Measurements from ENCODE around the gene RNF34.

GRCh38 chr12:121451961-121452339 lies 52.0 kb downstream of the RNF34 start:
- TF ChIP-seq POLR2AphosphoS5 (IDR thresholded peaks at IDR 0.05; ENCODE audit: low read depth, low read length) = no peak
- no peak for TF ChIP-seq POLR2A (IDR thresholded peaks at IDR 0.05; ENCODE audit: low read depth, low read length)
- TF ChIP-seq TAF1 (IDR thresholded peaks at IDR 0.05; ENCODE audit: low read depth, low read length) = no peak
- TF ChIP-seq SPI1 (IDR thresholded peaks at IDR 0.05; ENCODE audit: low read depth, low read length) = no peak
- TF ChIP-seq PAX5 (IDR thresholded peaks at IDR 0.05; ENCODE audit: insufficient read depth, low read length, severe bottlenecking) = no peak
- TF ChIP-seq POU2F2 (IDR thresholded peaks at IDR 0.05; ENCODE audit: low read depth, low read length) = no peak
